ENCODE measurements around the gene URB1.
A peak's percentile ranks its signal among the peaks of the same experiment; 100 is the strongest.
"Not testable (repeated sequence)": the region's sequence is repeated elsewhere in the genome, so short reads cannot be mapped to it uniquely, and the experiment has no call there.

Gene URB1

DNA sequence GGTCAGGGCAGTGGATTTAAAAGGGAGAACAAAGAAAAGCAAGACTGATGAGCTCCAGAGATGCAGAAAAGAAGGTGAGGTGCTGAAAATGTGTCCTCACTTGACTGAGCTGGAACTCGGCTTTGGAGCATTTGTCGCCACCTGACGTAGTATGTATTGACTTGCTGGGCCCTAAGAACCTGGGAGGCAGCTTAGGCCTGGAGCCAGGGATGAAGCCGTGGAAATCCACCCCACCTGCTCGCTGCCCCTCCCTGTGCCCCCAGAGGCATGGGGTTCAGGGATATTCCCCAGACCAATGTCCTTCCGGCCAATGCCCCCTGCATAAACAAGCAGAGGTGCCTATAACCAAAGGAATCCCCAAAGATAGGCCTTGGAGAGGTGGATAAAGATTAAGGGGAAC lies 79.8 kb downstream of the URB1 start:
- DNase-seq: no peak

DNA sequence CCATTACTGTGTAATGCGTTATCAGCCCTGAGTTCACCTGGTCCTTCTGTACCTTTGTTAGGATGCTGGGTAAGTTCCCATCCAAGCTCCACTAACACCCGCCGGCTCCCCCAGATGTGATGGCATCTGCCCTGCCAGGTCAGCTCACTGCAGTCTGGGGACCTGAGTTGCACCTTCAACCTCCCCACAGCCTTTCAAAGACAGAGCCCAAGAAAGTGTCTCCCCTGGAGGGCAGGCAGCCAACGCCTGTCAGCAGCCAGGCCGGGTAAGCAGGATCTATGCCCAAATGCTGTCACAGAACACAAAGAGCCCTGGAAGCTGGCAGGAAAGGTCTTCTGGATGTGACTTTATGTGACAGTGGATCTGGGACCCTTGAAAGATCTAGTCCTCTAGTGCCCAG lies 80.5 kb downstream of the URB1 start:
- DNase-seq: no peak

DNA sequence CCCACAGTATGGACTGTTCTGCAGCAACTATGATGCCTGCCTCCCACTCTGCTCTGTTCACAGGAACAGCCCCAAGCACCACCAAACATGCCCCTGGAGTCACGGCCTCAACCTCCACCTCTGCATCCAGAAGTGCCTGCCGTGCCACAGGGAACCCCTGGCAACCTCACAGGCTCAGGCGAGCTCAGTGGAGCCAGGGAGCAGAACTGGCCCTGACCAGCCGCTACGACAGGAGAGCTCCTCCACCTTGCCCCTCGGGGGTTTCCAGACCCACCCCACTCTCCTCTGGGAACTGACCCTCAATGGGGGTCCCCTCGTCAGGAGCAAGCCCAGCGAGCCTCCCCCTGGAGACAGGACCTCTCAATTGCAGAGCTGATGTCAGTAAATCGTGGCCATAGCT lies 81.2 kb downstream of the URB1 start:
- DNase-seq: no peak

DNA sequence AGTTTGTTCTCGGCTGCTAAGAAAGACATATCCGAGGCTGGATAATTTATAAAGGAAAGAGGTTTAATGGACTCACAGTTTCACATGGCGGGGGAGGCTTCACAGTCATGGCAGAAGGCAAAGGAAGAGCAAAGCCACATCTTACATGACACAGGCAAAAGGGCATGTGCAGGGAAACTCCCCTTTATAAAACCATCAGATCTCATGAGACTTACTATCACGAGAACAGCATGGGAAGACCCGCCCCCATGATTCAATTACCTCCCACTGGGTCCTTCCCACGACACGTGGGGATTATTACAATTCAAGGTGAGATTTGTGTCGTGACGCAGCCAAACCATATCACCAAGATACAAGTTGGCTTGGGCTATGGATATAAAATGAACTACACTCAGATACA lies 81.8 kb downstream of the URB1 start:
- DNase-seq: not testable (repeated sequence)

DNA sequence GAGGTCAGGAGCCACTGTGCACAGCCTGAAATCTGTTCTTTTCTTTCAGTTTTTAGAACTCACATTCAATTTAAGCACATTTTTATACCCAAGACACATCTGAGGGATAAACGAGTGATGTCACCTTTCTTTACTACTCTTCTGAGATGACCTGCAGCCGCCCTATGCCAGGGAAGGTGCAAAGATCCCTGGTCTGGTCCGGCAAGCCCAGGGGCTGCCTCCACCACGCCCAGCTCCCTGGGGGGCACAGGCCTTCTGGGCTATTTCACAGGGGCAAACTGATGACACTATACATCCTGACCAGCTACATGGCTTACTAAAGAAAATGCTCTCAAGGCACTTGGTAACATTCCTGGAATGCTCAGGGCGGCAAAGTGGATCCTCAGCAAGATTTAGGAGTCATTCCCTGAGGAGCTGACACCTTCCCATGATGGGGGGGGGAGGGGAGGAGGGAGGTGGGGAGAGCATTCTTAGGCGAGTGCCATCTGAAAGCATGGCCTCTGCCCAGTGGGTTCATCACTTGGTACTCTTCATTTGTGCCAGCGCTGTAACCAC lies 82.8 kb downstream of the URB1 start:
- DNase-seq: no peak

DNA sequence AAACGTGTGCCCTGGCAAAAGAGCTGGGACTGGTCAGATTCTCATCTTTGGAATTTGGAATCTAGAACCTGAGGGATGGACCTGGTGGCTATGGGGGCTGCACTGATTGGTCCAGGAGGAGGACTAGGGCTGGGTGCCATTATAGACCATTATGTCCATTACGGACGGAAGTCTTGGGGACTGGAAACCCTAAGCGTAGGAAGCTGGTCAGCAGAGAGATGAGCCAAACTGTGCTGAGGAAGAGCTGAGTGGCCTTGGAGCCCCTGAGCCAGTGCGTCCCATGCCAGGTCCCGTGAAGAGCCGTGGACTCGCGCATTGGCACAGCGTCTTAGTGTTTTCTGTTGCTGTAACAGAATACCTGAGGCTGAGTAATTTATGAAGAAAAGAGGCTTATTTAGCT lies 84.1 kb downstream of the URB1 start:
- DNase-seq: no peak

DNA sequence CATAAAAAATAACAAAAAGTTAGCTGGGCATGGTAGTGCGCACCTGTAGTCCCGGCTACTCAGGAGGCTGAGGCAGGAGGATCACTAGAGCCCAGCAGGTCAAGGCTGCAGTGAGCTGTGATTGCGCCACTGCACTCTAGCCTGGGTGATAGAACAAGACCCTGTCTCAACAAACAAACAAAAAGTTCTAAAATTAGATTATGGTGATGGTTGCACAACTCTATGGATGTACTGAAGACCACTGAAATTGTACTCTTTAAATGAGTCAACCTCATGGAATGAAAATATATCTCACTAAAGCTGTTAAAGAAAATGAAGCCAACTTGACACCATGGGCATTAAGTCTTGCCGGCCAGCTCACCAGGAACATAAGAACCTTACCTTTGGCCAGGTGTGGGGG lies 85.1 kb downstream of the URB1 start:
- DNase-seq: no peak

DNA sequence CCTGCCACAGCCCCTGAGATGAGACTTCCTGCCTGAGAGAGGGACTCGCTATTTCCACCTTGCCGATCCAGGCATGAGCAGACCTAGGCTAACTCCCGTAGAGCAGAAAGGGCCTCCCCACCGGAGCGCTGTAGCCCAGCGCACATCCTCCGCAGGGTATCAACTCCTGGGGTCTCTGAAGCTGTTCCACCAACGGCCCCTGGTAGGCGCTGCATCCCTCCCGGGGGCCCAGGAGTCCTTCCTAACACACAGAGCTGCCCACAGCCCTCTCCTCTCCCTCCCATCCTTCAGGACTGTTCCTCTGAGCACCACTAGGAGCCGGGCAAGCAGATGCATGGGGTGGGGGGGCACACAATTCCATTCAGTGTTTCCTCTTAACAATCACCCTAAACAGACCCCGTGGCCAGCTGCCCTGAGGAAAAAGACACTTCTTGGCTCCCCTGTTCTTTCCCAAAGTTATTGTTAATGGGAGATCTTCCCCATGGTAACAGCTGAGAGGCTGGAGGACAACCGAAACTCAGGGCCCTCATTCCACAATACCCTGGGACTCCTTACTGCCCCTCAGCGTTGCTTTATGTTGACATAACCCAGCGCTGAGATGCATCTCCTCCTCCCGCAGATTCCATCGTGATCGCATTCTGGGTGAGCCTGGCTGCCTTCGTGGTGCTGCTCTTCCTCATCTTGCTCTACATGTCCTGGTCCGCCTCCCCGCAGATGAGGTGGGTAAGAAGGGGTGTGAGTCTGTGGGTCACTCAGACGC lies 86.6 kb downstream of the URB1 start:
- DNase-seq: no peak

DNA sequence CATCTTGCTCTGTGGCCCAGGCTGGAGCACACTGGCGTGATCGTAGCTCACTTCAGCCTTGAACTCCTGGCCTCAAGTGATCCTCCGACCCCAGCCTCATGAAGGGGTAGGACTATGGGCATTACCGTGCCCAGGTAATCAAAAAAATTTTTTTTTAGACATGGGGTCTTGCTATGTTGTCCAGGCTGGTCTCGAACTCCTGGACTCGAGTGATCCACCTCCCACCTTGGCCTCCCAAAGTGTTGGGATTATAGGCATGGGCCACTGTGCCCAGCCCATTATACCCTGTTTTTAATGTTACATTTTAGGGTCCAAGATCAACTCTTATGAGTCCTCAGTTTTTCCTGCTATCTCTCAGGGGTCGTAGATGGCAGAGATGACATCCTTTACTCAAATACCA lies 87.8 kb downstream of the URB1 start:
- DNase-seq: no peak

DNA sequence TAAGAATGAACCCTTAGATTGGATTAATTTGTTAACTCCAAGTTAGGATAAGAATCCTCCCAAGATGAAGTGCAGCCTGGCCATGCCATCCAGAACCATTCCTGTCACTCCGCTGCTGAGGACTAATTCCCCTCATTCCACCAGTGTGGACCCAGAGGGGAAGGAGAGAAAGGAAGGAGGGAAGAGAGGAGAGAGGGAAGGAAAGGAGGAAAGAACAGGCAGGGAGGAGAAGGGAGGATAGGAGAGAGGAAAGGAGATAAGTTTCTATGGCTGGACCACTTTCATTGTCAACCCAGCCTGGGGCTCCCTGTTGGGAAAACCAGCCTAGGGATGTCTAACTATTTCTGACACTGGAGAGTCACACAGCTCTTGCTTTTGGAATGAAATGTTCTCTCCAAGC lies 89.4 kb downstream of the URB1 start:
- DNase-seq: no peak

DNA sequence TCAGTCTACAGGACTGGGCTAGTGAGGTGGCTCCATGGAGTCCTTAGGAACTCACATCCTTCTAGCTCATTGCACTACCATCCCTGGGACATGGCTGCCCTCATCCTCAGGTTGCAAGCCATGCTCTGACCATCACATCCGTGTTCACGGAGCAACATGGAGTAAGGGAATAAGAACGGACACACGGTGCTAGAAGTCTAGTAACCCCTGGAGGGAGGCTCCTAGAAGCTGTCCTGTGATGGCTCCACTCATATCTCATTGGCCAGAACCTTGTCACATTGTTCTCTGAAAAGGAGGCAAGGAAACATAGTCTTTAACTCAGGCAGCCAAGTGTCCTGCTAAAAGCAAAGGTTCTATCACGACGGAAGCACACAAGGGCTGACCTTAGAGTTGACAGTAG lies 90.3 kb downstream of the URB1 start:
- no peak for DNase-seq

DNA sequence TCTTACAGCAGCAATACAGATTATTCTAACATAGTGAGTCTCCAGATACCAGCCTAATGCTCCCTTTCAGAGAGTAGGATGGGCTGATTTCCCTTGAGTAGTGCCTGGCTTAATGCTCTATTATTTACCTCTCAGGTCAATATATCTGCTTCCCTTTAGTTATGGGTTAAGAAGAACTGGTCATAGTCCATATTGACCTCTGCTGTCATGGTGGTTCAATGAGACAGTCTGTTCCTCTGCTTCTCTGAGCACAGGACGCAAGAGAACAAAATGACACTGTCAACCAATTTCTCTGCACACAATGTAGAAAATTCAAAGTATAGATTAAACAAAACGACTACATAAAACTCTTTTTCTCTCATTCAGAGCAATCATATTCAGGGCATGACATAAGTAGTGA lies 91.2 kb downstream of the URB1 start:
- no peak for DNase-seq

DNA sequence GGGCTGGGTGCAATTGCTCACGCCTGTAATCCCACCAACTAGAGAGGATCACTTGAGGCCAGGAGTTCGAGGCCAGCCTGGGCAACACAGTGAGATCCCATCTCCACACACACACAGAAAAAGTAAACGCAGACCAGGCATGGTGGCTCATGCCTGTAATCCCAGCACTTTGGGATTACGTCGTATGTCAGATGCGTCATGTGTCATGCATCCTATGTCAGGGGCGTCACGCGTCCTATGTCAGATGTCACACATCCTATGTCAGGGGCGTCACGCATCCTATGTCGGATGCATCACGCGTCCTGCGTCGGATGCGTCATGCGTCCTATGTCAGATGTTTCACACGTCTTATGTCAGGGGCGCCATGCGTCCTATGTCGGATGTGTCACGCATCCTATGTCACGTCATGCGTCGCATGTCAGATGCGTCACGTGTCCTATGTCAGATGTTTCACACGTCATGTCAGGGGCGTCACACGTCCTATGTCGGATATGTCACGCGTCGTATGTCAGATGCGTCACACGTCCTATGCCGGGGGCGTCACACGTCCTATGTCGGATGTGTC lies 92.6 kb downstream of the URB1 start:
- no peak for DNase-seq

DNA sequence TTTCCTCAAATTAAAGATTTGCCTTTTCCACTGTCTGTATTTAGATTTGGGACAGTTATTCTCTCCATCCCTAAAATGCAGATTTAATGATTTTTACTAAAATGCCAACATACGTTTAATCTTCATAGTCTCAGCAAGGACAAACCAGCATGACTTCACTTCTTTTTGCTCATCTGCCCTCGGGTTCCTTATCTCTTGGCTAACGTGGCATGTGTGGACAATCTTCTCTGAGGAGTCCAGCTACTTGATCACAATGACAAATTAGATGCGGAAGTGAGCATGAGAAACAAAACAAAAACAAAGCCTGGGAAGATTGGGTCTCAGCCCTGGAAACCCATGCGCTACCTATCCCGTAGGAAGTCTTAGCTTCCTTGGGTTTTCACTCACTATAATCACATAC lies 93.1 kb downstream of the URB1 start:
- DNase-seq: no peak

DNA sequence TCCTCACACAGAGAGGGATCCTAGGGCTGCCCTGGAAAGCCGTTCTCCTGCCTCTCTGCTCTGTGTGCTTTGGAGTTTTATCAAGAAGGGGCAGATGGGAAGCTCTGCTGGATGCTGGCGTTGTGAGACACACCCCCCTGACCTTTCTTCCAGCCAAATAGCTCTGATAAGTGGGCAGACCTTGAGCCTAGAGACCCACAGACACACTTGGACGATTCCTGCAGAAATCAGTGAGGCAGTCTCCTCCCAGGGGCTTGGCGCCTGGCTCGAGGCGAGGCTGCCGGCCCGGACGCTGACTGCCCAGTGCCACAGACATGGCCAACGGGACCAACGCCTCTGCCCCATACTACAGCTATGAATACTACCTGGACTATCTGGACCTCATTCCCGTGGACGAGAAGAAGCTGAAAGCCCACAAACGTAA lies 94.1 kb downstream of the URB1 start, which contains the start of gene MRAP:
Gene MRAP, plus strand, starts transcription at position 198 of the 424 bp plus-strand sequence. Its CDS starts 117 bp downstream, at position 315.
- DNase-seq: no peak

DNA sequence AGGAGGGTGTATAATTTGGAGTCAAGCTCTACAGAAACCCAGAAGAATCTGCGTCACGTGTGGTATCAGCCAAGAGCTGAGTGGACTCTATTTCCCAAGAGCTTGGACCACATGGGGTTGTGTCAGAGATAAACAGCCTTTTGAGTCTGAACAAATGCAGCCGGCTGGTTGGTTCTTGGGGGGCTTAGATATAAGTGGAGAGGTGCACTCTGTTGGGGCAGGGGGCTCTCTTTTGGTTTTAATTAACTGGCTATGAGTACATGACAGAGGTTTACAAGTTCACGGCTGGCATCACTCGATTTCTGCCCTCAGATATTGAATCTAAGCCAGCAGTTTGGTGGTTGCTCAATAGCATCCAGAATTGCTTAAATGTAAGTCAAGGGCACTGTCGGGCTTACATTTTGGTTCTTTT lies 94.7 kb downstream of the URB1 start:
- no peak for DNase-seq

DNA sequence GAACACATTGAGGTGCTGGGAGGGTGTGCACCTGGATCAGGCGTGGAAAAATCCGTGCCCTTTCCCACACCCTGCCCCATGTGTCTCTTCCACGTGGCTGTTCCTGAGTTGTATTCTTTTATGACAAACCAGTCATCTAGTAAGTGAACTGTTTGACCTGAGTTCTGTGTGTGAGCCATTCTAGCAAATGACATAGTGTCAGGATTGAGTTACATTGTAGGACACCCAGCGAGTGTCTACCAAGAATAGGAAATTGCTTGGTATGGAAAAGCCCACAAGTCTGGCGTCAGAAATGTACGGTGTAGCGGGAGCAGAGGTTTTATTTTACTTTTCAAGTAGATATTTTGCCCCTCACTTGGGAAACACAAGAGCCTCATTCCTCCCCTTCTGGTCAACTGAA lies 95.4 kb downstream of the URB1 start:
- DNase-seq: no peak

DNA sequence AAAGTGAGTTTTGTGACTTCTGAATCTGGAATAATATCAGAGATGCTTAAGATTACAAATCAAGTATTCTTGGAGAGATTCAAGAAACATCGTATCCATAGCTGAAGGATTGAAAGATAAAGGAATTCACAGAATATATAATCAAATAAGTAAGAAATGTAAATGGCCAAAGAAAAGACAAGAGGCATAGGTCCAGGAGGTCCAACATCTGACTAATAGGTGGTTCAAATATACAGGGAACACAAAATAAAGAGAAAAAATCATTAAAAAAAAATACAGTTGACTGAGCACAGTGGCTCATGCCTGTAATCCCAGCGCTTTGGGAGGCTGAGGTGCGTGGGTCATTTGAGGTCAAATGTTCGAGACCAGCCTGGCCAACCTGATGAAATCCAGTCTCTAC lies 107.3 kb downstream of the URB1 start:
- no peak for DNase-seq

DNA sequence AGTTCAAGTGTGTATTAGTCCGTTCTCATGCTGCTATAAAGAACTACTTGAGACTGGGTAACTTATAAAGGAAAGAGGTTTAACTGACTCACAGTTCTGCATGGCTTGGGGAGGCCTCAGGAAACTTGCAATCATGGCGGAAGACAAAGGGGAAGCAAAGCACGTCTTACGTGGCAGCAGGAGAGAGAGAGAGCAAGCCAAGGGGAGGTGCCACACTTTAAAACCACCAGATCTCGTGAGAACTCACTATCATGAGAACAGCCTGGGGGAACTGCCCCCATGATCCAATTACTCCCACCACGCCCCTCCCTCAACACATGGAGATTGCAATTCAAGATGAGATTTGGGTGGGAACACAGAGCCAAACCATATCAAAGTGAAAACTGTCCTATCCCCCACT lies 109.8 kb downstream of the URB1 start:
- DNase-seq: no peak

DNA sequence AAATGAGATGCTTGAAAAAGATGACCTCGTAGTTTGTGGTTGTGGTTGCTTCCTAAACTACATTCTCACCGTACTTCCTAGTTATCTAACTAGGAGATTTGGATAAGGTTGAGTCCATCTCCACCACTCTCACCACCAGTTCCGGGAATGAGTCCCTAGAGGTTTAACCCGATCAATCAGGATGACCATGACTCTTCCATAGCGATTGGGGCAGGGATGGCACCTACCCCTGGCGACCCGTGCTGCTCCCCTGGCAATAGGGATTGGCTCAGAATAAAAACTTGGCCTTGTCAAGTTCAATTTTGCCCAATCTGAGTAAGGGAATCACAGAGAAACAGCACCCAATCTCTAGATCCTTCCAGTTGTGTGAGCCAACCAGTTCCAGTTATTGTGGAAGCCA lies 111.3 kb downstream of the URB1 start:
- DNase-seq: no peak

DNA sequence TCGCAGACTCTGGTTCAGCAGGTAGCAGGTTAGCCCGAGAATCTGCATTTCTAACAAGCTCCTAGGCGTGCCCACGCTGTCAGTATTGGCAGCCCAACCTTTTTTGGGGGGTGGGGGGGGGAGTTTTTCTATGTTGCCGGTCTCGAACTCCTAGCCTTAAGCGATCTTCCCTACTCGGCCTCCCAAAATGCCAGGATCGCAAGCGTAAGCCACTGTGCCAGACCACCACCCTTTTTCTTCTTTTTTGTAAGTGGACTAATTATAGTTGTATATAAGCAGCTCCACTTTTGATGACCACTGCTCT lies 113.5 kb downstream of the URB1 start:
- no peak for DNase-seq

DNA sequence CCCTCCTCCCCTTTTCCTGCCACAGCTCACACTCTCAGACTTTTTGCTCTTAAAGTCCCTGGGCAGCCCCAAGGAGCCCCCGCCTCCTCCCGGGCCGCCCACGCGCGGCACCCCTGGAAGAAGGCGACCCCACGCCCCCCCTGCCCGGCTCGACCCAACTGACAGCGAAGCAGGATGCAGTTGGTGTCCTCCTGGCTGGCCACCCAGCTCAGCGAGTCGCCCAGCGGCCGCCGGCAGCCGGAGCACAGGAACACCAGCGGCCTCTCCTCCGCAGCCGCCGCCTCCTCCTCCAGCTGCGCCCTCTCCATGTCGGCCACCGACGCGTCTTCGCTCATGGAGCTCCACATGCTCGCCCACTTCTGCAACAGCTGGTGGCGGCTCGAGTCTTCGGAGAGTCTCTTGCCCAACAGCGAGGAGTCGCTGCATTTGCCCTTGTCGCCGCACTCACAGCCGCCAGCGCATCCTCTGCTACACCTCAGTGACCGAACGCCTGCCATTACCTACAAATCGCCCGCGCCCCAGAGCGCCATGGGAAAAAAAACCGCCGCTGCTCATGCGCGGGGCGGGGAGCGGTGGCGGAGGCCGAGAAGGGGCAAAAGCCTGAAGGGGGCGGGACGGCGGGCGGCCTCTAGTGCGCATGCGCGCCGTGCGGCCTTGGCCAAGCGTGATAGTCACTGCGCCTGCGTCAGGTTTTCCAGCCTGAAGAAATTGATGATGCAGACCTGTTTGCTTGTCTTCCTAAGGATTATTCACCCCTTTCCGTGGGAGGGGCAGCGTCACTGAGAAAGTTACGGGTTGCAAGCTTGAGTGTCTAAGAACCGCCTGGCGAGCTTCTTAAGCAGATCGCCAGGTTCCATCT lies 114.1 kb downstream of the URB1 start, which contains the start of gene MIS18A:
Gene MIS18A, minus strand, starts transcription at position 532 of the 859 bp plus-strand sequence. Its CDS starts 35 bp downstream, at position 497.
- DNase-seq: peak; percentile 89 to 90

DNA sequence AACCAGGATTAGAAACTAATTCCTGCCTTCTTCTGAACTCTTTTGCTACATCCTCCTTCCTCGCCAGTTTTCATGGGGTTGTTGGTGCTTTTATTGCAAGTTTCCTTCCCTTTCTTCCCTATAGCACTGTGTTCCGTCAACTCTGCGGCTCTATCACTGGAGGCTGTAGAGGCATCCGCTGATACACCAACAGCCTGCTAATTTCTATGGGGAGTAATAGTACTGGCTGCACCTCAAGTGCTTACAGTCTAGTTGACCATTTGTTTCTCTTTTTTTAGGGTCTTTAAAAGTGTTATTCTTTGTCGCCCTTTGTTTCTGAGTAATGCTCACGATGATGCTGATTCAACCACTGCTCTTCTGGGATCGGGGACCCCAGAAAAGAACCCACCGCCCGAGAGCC lies 114.7 kb downstream of the URB1 start:
- peak; percentile 10 to 35 for DNase-seq

DNA sequence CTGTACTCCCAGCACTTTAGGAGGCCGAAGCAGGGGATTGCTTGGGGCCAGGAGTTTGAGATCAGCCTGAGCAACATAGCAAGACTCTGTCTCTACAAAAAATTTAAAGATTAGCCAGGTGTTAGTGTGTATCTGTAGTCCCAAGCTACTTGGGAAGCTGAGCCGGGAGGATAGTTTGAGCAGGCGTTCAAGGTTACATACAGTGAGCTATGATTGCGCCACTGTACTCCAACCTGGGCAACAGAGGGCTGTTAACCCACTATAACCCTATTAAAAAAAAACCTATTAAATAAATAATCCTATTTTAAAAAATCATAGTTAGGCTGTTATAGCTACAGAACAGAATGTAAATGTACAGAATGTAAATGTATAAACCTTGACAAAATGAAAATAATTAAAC lies 116.1 kb downstream of the URB1 start:
- no peak for DNase-seq
